WTC11 (cell line): ENCODE measurements around the gene LMF1. TPM values are rescaled to one million over a fixed set of nuclear protein-coding genes. Genes with fewer than 3 reads are reported as not detected.

Experiments
- ATAC-seq: fragments of 200-7000 bp; cut with Tn5 transposase; 2 replicates; pipeline ENCODE4 v1.10.0; 2021; ENCODE audit warnings: mild to moderate bottlenecking, moderate library complexity
- CTCF ChIA-PET: fragments of 300-600 bp; sonication (Branson Sonifier 250); formaldehyde crosslinking; loops from one replicate; lab custom pipeline; 2021; ENCODE audit warnings: antibody characterized with exemption; lab: Charles Lee
- POLR2A ChIA-PET: fragments of 350-600 bp; sonication (Branson Sonifier 250); formaldehyde crosslinking; loops from one replicate; lab custom pipeline; 2021; ENCODE audit warnings: antibody characterized with exemption; lab: Charles Lee
- DNase-seq: peaks from one replicate; pipeline ENCODE4 v3.0.0; 2021; ENCODE audit warnings: low spot score
- H3K27ac Mint-ChIP-seq: 2 replicates; pipeline ENCODE4 v1.8.0; 2021; ENCODE audit warnings: mixed read lengths
- H3K27me3 Mint-ChIP-seq: 2 replicates; pipeline ENCODE4 v1.8.0; 2021; ENCODE audit warnings: low read depth, mild to moderate bottlenecking, moderate library complexity, mixed read lengths
- H3K36me3 Mint-ChIP-seq: 2 replicates; pipeline ENCODE4 v1.8.0; 2021; ENCODE audit warnings: mixed read lengths
- H3K4me1 Mint-ChIP-seq: 2 replicates; pipeline ENCODE4 v1.8.0; 2022; ENCODE audit warnings: mixed read lengths
- H3K4me3 Mint-ChIP-seq: 2 replicates; pipeline ENCODE4 v1.8.0; 2021; ENCODE audit warnings: mild to moderate bottlenecking, moderate library complexity, mixed read lengths
- H3K9me3 Mint-ChIP-seq: 2 replicates; pipeline ENCODE4 v1.8.0; 2021; ENCODE audit warnings: mixed read lengths
- ARID4B ChIP-seq: sonication (generic); formaldehyde crosslinking; IDR thresholded peaks from 2 replicates; pipeline ENCODE4 v1.8.0; 2023; ENCODE audit warnings: missing genetic modification reagents, mild to moderate bottlenecking, borderline replicate concordance
- ATF1 ChIP-seq: sonication (generic); formaldehyde crosslinking; IDR thresholded peaks from 2 replicates; pipeline ENCODE4 v1.8.1; 2023; ENCODE audit warnings: mild to moderate bottlenecking, moderate library complexity, missing genetic modification reagents
- CBFB ChIP-seq: sonication (generic); formaldehyde crosslinking; IDR thresholded peaks from 2 replicates; pipeline ENCODE4 v1.8.1; 2022; ENCODE audit warnings: mild to moderate bottlenecking, low read depth, missing genetic modification reagents
- CDX4 ChIP-seq: fragments of 250-450 bp; sonication (Bioruptor Pico); IDR thresholded peaks from 2 replicates; pipeline ENCODE4 v1.9.0; 2021; ENCODE audit warnings: moderate library complexity, mild to moderate bottlenecking, inconsistent platforms, borderline replicate concordance
- CREB1 ChIP-seq: sonication (generic); formaldehyde crosslinking; IDR thresholded peaks from 2 replicates; pipeline ENCODE4 v1.8.0; 2023; ENCODE audit warnings: mild to moderate bottlenecking, missing genetic modification reagents
- CREM ChIP-seq: sonication (generic); formaldehyde crosslinking; IDR thresholded peaks from 2 replicates; pipeline ENCODE4 v1.8.1; 2022; ENCODE audit warnings: mild to moderate bottlenecking, missing genetic modification reagents, moderate library complexity
- E2F4 ChIP-seq: sonication (generic); formaldehyde crosslinking; IDR thresholded peaks from 2 replicates; pipeline ENCODE4 v1.8.1; 2022; ENCODE audit warnings: low read depth, mild to moderate bottlenecking, moderate library complexity, missing genetic modification reagents, borderline replicate concordance
- EMX1 ChIP-seq: fragments of 250-450 bp; sonication (Bioruptor Pico); IDR thresholded peaks from 2 replicates; pipeline ENCODE4 v1.8.0; 2021; ENCODE audit warnings: mild to moderate bottlenecking
- HMGA2 ChIP-seq: fragments of 250-450 bp; sonication (Bioruptor Pico); IDR thresholded peaks from 2 replicates; pipeline ENCODE4 v1.4.0; 2021; ENCODE audit warnings: mild to moderate bottlenecking, moderate library complexity
- JUN ChIP-seq: sonication (generic); formaldehyde crosslinking; IDR thresholded peaks from 2 replicates; pipeline ENCODE4 v1.8.0; 2023; ENCODE audit warnings: mild to moderate bottlenecking, missing genetic modification reagents
- NR1H2 ChIP-seq: sonication (generic); formaldehyde crosslinking; IDR thresholded peaks from 2 replicates; pipeline ENCODE4 v1.9.0; 2021; ENCODE audit warnings: mild to moderate bottlenecking, moderate library complexity, missing genetic modification reagents
- NR2C2 ChIP-seq: sonication (generic); formaldehyde crosslinking; IDR thresholded peaks from 2 replicates; pipeline ENCODE4 v1.8.0; 2022; ENCODE audit warnings: mild to moderate bottlenecking, missing genetic modification reagents
- PRDM15 ChIP-seq: sonication (generic); formaldehyde crosslinking; IDR thresholded peaks from 2 replicates; pipeline ENCODE4 v1.8.0; 2022; ENCODE audit warnings: missing genetic modification reagents
- SP1 ChIP-seq: sonication (generic); formaldehyde crosslinking; conservative IDR thresholded peaks from 2 replicates; pipeline ENCODE4 v1.8.1; 2022; ENCODE audit warnings: missing genetic modification reagents
- ZMAT4 ChIP-seq: fragments of 250-450 bp; sonication (Bioruptor Pico); IDR thresholded peaks from 2 replicates; pipeline ENCODE4 v1.9.0; 2021; ENCODE audit warnings: mild to moderate bottlenecking
- ZNF138 ChIP-seq: sonication (generic); formaldehyde crosslinking; conservative IDR thresholded peaks from 2 replicates; pipeline ENCODE4 v1.8.1; 2022; ENCODE audit warnings: mild to moderate bottlenecking, moderate library complexity, missing genetic modification reagents
- ZNF416 ChIP-seq: fragments of 250-450 bp; sonication (Bioruptor Pico); IDR thresholded peaks from 2 replicates; pipeline ENCODE4 v1.9.0; 2021; ENCODE audit warnings: mild to moderate bottlenecking, inconsistent platforms
- ZNF425 ChIP-seq: fragments of 250-450 bp; sonication (Bioruptor Pico); conservative IDR thresholded peaks from 2 replicates; pipeline ENCODE4 v1.9.0; 2021; ENCODE audit warnings: mild to moderate bottlenecking
- ZSCAN18 ChIP-seq: fragments of 250-450 bp; sonication (Bioruptor Pico); IDR thresholded peaks from 2 replicates; pipeline ENCODE4 v2.1.2; 2022; ENCODE audit warnings: mild to moderate bottlenecking, moderate library complexity
- total RNA-seq: library from RNA; stranded (reverse); gene quantifications from 3 replicates; pipeline ENCODE4 v1.2.3, GENCODE V29; 2021

LMF1 gene
- total RNA-seq, 1 experiment from 2014 or later, result 10.5 TPM

- TF ChIP-seq EMX1 (CRISPR knock-in tag) (no peak), ARID4B (CRISPR knock-in tag) (no peak), CREM (CRISPR knock-in tag) (no peak), JUN (no peak), E2F4 (CRISPR knock-in tag) (no peak), SP1 (CRISPR knock-in tag) (no peak), ZNF138 (CRISPR knock-in tag) (no peak), CBFB (CRISPR knock-in tag) (no peak), ATF1 (CRISPR knock-in tag) (no peak), CDX4 (CRISPR knock-in tag) (no peak), HMGA2 (CRISPR knock-in tag) (no peak), ZNF425 (no peak), PRDM15 (CRISPR knock-in tag) (no peak), ZNF416 (CRISPR knock-in tag) (no peak), ZSCAN18 (no peak), NR1H2 (CRISPR knock-in tag) (no peak), NR2C2 (CRISPR knock-in tag) (no peak), CREB1 (CRISPR knock-in tag) (no peak), ZMAT4 (CRISPR knock-in tag) (no peak)
- TF ChIP-seq, all 79 proteins: peak for 0
- H3K27me3 Mint-ChIP-seq, result no peaks in the 10 kb centered on the region
- H3K4me3 Mint-ChIP-seq, result no peak overlapping the region
- H3K9me3 Mint-ChIP-seq, result no peaks in the 10 kb centered on the region
- H3K36me3 Mint-ChIP-seq, result no peaks in the 10 kb centered on the region
- ChIA-PET POLR2A (no interaction called here), CTCF (interaction anchor here (1.6 kb wide), 4 partner anchors 36 to 39 kb away, joined by 3 to 6 read pairs (median 4); no protein-coding TSS in a partner anchor)
- H3K4me1 Mint-ChIP-seq, result no peaks in the 10 kb centered on the region
- DNase-seq, result no peak
- no peak for ATAC-seq
- H3K27ac Mint-ChIP-seq, result no peak overlapping the region
Observed at GRCh38 chr16:1019231-1020090, 48.7 kb upstream of the LMF1 start.
